GM03348 (cell line): ENCODE measurements around the gene IGSF1.

ENCODE experiments used
- DNase-seq: peaks from one replicate; pipeline ENCODE4 v3.0.0; 2012; ENCODE audit warnings: low spot score

IGSF1 gene

GRCh38 chrX:131288738-131289511 lies at the start of gene IGSF1:
Gene IGSF1, minus strand, starts transcription at chrX:131289306. Its CDS starts 2,632 bp downstream, at chrX:131286674.
- peak; percentile 2 for DNase-seq

GRCh38 chrX:131332331-131332730 lies 43.2 kb upstream of the IGSF1 start:
- DNase-seq, result no peak

GRCh38 chrX:131331152-131331551 lies 42.0 kb upstream of the IGSF1 start:
- no peak for DNase-seq

- no peak for DNase-seq
Observed at GRCh38 chrX:131330735-131331134, 41.6 kb upstream of the IGSF1 start.

- no peak for DNase-seq
Observed at GRCh38 chrX:131322651-131323050, 33.5 kb upstream of the IGSF1 start.

GRCh38 chrX:131317326-131317725 lies 28.2 kb upstream of the IGSF1 start:
- no peak for DNase-seq

GRCh38 chrX:131316260-131316659 lies 27.2 kb upstream of the IGSF1 start:
- no peak for DNase-seq

GRCh38 chrX:131308980-131309379 lies 19.9 kb upstream of the IGSF1 start:
- no peak for DNase-seq

- no peak for DNase-seq
Observed at GRCh38 chrX:131306601-131307000, 17.5 kb upstream of the IGSF1 start.

- DNase-seq, result no peak
Observed at GRCh38 chrX:131305926-131306325, 16.8 kb upstream of the IGSF1 start.

GRCh38 chrX:131302701-131303100 lies 13.6 kb upstream of the IGSF1 start:
- no peak for DNase-seq

GRCh38 chrX:131301155-131301554 lies 12.0 kb upstream of the IGSF1 start:
- no peak for DNase-seq

- DNase-seq, result no peak
Observed at GRCh38 chrX:131298846-131299245, 9.7 kb upstream of the IGSF1 start.

GRCh38 chrX:131298036-131298435 lies 8.9 kb upstream of the IGSF1 start:
- DNase-seq, result no peak

- no peak for DNase-seq
Observed at GRCh38 chrX:131289527-131289926, 421 bp upstream of the IGSF1 start.

- no peak for DNase-seq
Observed at GRCh38 chrX:131288188-131288587, 918 bp downstream of the IGSF1 start.

- DNase-seq, result no peak
Observed at GRCh38 chrX:131287560-131288179, 1.4 kb downstream of the IGSF1 start.

GRCh38 chrX:131279617-131280016 lies 9.5 kb downstream of the IGSF1 start:
- no peak for DNase-seq

GRCh38 chrX:131279197-131279596 lies 9.9 kb downstream of the IGSF1 start:
- DNase-seq, result no peak

- DNase-seq, result no peak
Observed at GRCh38 chrX:131277543-131278136, 11.5 kb downstream of the IGSF1 start.

- no peak for DNase-seq
Observed at GRCh38 chrX:131273011-131273410, 16.1 kb downstream of the IGSF1 start.

- DNase-seq, result no peak
Observed at GRCh38 chrX:131271826-131272225, 17.3 kb downstream of the IGSF1 start.

- DNase-seq, result no peak
Observed at GRCh38 chrX:131271274-131271673, 17.8 kb downstream of the IGSF1 start.
